CD14-positive monocyte (primary cell): ENCODE data around the gene IFT20. TPM values are rescaled to one million over a fixed set of nuclear protein-coding genes. Genes with fewer than 3 reads are reported as not detected.
A peak's percentile ranks its signal among the peaks of the same experiment; 100 is the strongest.

Experiments
- DNase-seq, 3 donors: peaks; one replicate each; pipeline ENCODE4 v3.0.0-alpha.2; 2011 to 2022
- H2AFZ ChIP-seq: 2 replicates; pipeline ENCODE4 v1.6.0; 2012; ENCODE audit warnings: mild to moderate bottlenecking, low read depth, low read length, inconsistent platforms; ENCODE audit not compliant: insufficient read depth, poor library complexity, severe bottlenecking
- H3K27ac ChIP-seq, 2 donors: 1 replicate in 1 of 2; 2 replicates in 1 of 2; pipeline ENCODE4 v1.5.1; 2012 to 2013; ENCODE audit warnings: low read length in 2 of 2, control low read depth in 1 of 2, inconsistent platforms in 1 of 2, low read depth in 1 of 2, mild to moderate bottlenecking in 1 of 2
- H3K27me3 ChIP-seq, 2 donors: one replicate each; pipeline versions ENCODE4 v1.6.0 to v1.6.1; 2011 to 2013; ENCODE audit warnings: low read length in 2 of 2; ENCODE audit not compliant: control insufficient read depth in 2 of 2, insufficient read depth in 2 of 2
- H3K36me3 ChIP-seq, 2 donors: replicated peaks in 1 of 2; 1 replicate in 1 of 2; 2 replicates in 1 of 2; pipeline versions ENCODE4 v1.5.1 to v1.6.1; 2012 to 2013; ENCODE audit warnings: low read length in 2 of 2, control low read depth in 1 of 2, inconsistent platforms in 1 of 2, mild to moderate bottlenecking in 1 of 2; ENCODE audit not compliant: insufficient read depth in 2 of 2, control insufficient read depth in 1 of 2
- H3K4me1 ChIP-seq, 2 donors: 1 replicate in 1 of 2; 2 replicates in 1 of 2; pipeline versions ENCODE4 v1.5.1 to v1.6.1; 2012 to 2013; ENCODE audit warnings: low read length in 2 of 2, control low read depth in 1 of 2, inconsistent platforms in 1 of 2, mild to moderate bottlenecking in 1 of 2, moderate library complexity in 1 of 2; ENCODE audit not compliant: insufficient read depth in 2 of 2, control insufficient read depth in 1 of 2
- H3K4me2 ChIP-seq: replicated peaks from 2 replicates; pipeline ENCODE3; 2012; ENCODE audit warnings: low read length, moderate library complexity, mild to moderate bottlenecking; ENCODE audit not compliant: poor library complexity, severe bottlenecking; ENCODE audit errors: extremely low read depth
- H3K4me3 ChIP-seq, 3 experiments: fragments of 200-600 bp in 1 of 3; sonication (generic) in 1 of 3; replicated peaks in 1 of 3; 1 replicate in 2 of 3; 2 replicates in 1 of 3; pipeline ENCODE4 v1.5.1; 2011 to 2013; ENCODE audit warnings: low read length in 3 of 3, mild to moderate bottlenecking in 3 of 3, control low read depth in 2 of 3, low read depth in 2 of 3, inconsistent platforms in 1 of 3, moderate library complexity in 1 of 3
- H3K79me2 ChIP-seq: 2 replicates; pipeline ENCODE4 v1.6.0; 2012; ENCODE audit warnings: mild to moderate bottlenecking, control low read depth, inconsistent platforms, low read length, moderate library complexity; ENCODE audit not compliant: insufficient read depth
- H3K9ac ChIP-seq: 2 replicates; pipeline ENCODE4 v1.6.0; 2017; ENCODE audit warnings: low read length, mild to moderate bottlenecking; ENCODE audit not compliant: insufficient read depth, poor library complexity, severe bottlenecking
- H3K9me3 ChIP-seq, 2 donors: replicated peaks in 1 of 2; 1 replicate in 1 of 2; 2 replicates in 1 of 2; pipeline versions ENCODE4 v1.5.1 to v1.6.1; 2012 to 2013; ENCODE audit warnings: low read length in 2 of 2, control low read depth in 1 of 2; ENCODE audit not compliant: control insufficient read depth in 1 of 2, insufficient read depth in 1 of 2
- H4K20me1 ChIP-seq: 2 replicates; pipeline ENCODE4 v1.6.0; 2012; ENCODE audit warnings: mild to moderate bottlenecking, low read length, control low read depth, moderate library complexity; ENCODE audit not compliant: insufficient read depth
- H3K27ac Mint-ChIP-seq, 7 donors: one replicate each; pipeline ENCODE4 v1.8.0; 2020; ENCODE audit warnings: mild to moderate bottlenecking in 7 of 7, mixed read lengths in 7 of 7, moderate library complexity in 6 of 7, inconsistent platforms in 2 of 7
- H3K27me3 Mint-ChIP-seq, 3 donors: one replicate each; pipeline ENCODE4 v1.8.0; 2021 to 2022; ENCODE audit warnings: low read depth in 3 of 3, mild to moderate bottlenecking in 3 of 3, mixed read lengths in 3 of 3, moderate library complexity in 3 of 3, inconsistent platforms in 1 of 3
- H3K36me3 Mint-ChIP-seq, 2 donors: one replicate each; pipeline ENCODE4 v1.8.0; 2020; ENCODE audit warnings: mixed read lengths in 2 of 2, inconsistent platforms in 1 of 2, mild to moderate bottlenecking in 1 of 2
- H3K4me1 Mint-ChIP-seq: one replicate; pipeline ENCODE4 v1.8.0; 2020; ENCODE audit warnings: mild to moderate bottlenecking, mixed read lengths
- H3K4me3 Mint-ChIP-seq, 2 donors: one replicate each; pipeline ENCODE4 v1.8.0; 2020; ENCODE audit warnings: mild to moderate bottlenecking in 2 of 2, mixed read lengths in 2 of 2, moderate library complexity in 1 of 2
- H3K9me3 Mint-ChIP-seq, 7 donors: one replicate each; pipeline ENCODE4 v1.8.0; 2020 to 2022; ENCODE audit warnings: mixed read lengths in 7 of 7, mild to moderate bottlenecking in 6 of 7, moderate library complexity in 6 of 7, inconsistent platforms in 2 of 7
- CTCF ChIP-seq: fragments of 200-600 bp; IDR thresholded peaks from one replicate; pipeline ENCODE4 v1.8.0; 2022; ENCODE audit warnings: antibody characterized with exemption, mild to moderate bottlenecking
- WGBS: methylation state at CpG from one replicate; pipeline ENCODE4 v1.1.5; 2013; ENCODE audit warnings: missing lambda C conversion rate; ENCODE audit not compliant: insufficient coverage; 5-methylcytosine and 5-hydroxymethylcytosine counted together
- intact Hi-C, 2 donors: fragments of 100-400 bp; cut with micrococcal nuclease; formaldehyde crosslinking; loops; one replicate each; pipeline versions ENCODE4 v1.15.0 to v1.15.1; 2023
- polyA plus RNA-seq, 3 donors: library from polyadenylated mRNA; depleted of rRNA in 1 of 3; unstranded in 2 of 3; stranded (reverse) in 1 of 3; fragments of 300-500 nt in 2 of 3; fragments of >200 nt in 1 of 3; fragmentation: Illumina TruSeq in 2 of 3; gene quantifications; 1 replicate in 2 of 3; 2 replicates in 1 of 3; pipeline ENCODE4 v1.2.3, GENCODE V29; 2012 to 2021

Gene IFT20
- polyA plus RNA-seq, 3 donors: 61.1 to 79.1 (median 75.4) TPM

GRCh38 chr17:28366605-28367004 lies 31.3 kb upstream of the IFT20 start:
- Mint-ChIP-seq H3K4me3 (no peak overlapping the region), H3K27ac (peak overlapping the region in 2 of 7 donors; percentile 11 to 54), H3K9me3 (no peaks in the 10 kb centered on the region), H3K4me1 (peaks cover 17% of the 10 kb centered on the region), H3K36me3 (peaks cover 34 to 60% of the 10 kb centered on the region in 2 donors), H3K27me3 (peaks cover 2 to 9% (median 3%) of the 10 kb centered on the region in 3 donors)
- Histone ChIP-seq H3K27me3 (peaks cover 0 to under 1% of the 10 kb centered on the region in 2 donors), H3K79me2 (no peaks in the 10 kb centered on the region), H3K9ac (no peak overlapping the region), H2AFZ (no peak overlapping the region), H3K27ac (no peak overlapping the region), H3K9me3 (no peaks in the 10 kb centered on the region), H3K36me3 (peaks cover 40 to 41% of the 10 kb centered on the region in 2 donors), H3K4me2 (no peak overlapping the region), H3K4me3 (no peak overlapping the region), H3K4me1 (peaks cover 14 to 20% of the 10 kb centered on the region in 2 donors), H4K20me1 (peaks cover 9% of the 10 kb centered on the region)
- intact Hi-C loops: no loop called here
- TF ChIP-seq CTCF: no peak
- WGBS: 100% methylated on average over 1 of the region's 1 CpG
- DNase-seq: no peak

- H3K27me3 Mint-ChIP-seq: peaks cover 0 to 3% (median 2%) of the 10 kb centered on the region in 3 donors
- no peak overlapping the region for H3K4me3 ChIP-seq
- no peaks in the 10 kb centered on the region for H3K27me3 ChIP-seq
- peaks cover 52% of the 10 kb centered on the region in 2 donors for H3K36me3 ChIP-seq
- no peak overlapping the region for H3K27ac Mint-ChIP-seq
- H3K4me2 ChIP-seq: no peak overlapping the region
- H3K9me3 ChIP-seq: no peaks in the 10 kb centered on the region
- peaks cover 9% of the 10 kb centered on the region for H4K20me1 ChIP-seq
- H3K27ac ChIP-seq: no peak overlapping the region
- no peak for DNase-seq
- TF ChIP-seq CTCF: no peak
- no CpG with 5 or more reads among the region's 3 CpGs for WGBS
- H2AFZ ChIP-seq: no peak overlapping the region
- intact Hi-C loops: no loop called here
- H3K4me1 Mint-ChIP-seq: peaks cover 8% of the 10 kb centered on the region
- no peaks in the 10 kb centered on the region for H3K9me3 Mint-ChIP-seq
- H3K4me1 ChIP-seq: peaks cover 7 to 9% of the 10 kb centered on the region in 2 donors
- H3K9ac ChIP-seq: no peak overlapping the region
- no peak overlapping the region for H3K4me3 Mint-ChIP-seq
- H3K79me2 ChIP-seq: no peaks in the 10 kb centered on the region
- peaks cover 46 to 71% of the 10 kb centered on the region in 2 donors for H3K36me3 Mint-ChIP-seq
Observed at GRCh38 chr17:28365487-28365886, 30.2 kb upstream of the IFT20 start.
